MCF 10A (cell line): ENCODE results near the gene DPYD. TPM values are rescaled to one million over a fixed set of nuclear protein-coding genes. Genes with fewer than 3 reads are reported as not detected.

Experiments
- BruUV-seq: library from RNA; stranded (reverse); fragments of 400-500 nt; replicated peaks from 2 replicates; lab custom pipeline; 2021; lab: Mats Ljungman, UMichigan
- CTCF ChIA-PET: fragments of 300-600 bp; sonication (Branson Sonifier 250); formaldehyde crosslinking; extraction: SDS; loops from one replicate; lab custom pipeline; 2021; ENCODE audit warnings: antibody characterized with exemption, inconsistent platforms; lab: Yijun Ruan, JAX
- POLR2A ChIA-PET: fragments of 300-600, 350-650 bp; sonication (Branson Sonifier 250); formaldehyde crosslinking; extraction: SDS; loops from one replicate; lab custom pipeline; 2020; ENCODE audit warnings: antibody characterized with exemption, inconsistent platforms; lab: Yijun Ruan, JAX
- DNase-seq: peaks from one replicate; pipeline ENCODE4 v3.0.0-alpha.2; 2018; ENCODE audit not compliant: unreplicated experiment
- H3K27ac Mint-ChIP-seq: one replicate; pipeline ENCODE4 v1.8.0; 2022; ENCODE audit warnings: mild to moderate bottlenecking, low read depth, mixed read lengths; ENCODE audit not compliant: unreplicated experiment
- H3K27me3 Mint-ChIP-seq: one replicate; pipeline ENCODE4 v1.8.0; 2022; ENCODE audit warnings: mixed read lengths; ENCODE audit not compliant: insufficient read depth, unreplicated experiment
- H3K36me3 Mint-ChIP-seq: one replicate; pipeline ENCODE4 v1.8.0; 2022; ENCODE audit warnings: mild to moderate bottlenecking, moderate library complexity, mixed read lengths; ENCODE audit not compliant: insufficient read depth, unreplicated experiment
- H3K4me1 Mint-ChIP-seq: one replicate; pipeline ENCODE4 v1.8.0; 2022; ENCODE audit warnings: mixed read lengths; ENCODE audit not compliant: insufficient read depth, unreplicated experiment
- H3K4me3 Mint-ChIP-seq: one replicate; pipeline ENCODE4 v1.8.0; 2022; ENCODE audit warnings: mild to moderate bottlenecking, moderate library complexity, mixed read lengths; ENCODE audit not compliant: unreplicated experiment
- H3K9me3 Mint-ChIP-seq: one replicate; pipeline ENCODE4 v1.8.0; 2022; ENCODE audit warnings: mixed read lengths; ENCODE audit not compliant: unreplicated experiment
- CTCF ChIP-seq: fragments of 200-600 bp; IDR thresholded peaks from one replicate; pipeline ENCODE4 v1.8.0; 2022; ENCODE audit warnings: antibody characterized with exemption, mild to moderate bottlenecking; ENCODE audit not compliant: unreplicated experiment
- intact Hi-C: fragments of 100-400 bp; cut with micrococcal nuclease; formaldehyde crosslinking; loops from 2 replicates; pipeline ENCODE4 v1.14.1; 2022
- total RNA-seq: library from RNA; stranded (reverse); gene quantifications from 2 replicates; pipeline ENCODE4 v1.2.3, GENCODE V29; 2022

The DPYD gene
- total RNA-seq, 1 experiment from 2014 or later, result 48.2 TPM

- intact Hi-C loops, result no loop called here
- Mint-ChIP-seq H3K36me3 (no peaks in the 10 kb centered on the region), H3K4me1 (no peaks in the 10 kb centered on the region), H3K27ac (no peak overlapping the region), H3K4me3 (no peak overlapping the region), H3K9me3 (no peaks in the 10 kb centered on the region), H3K27me3 (no peaks in the 10 kb centered on the region)
- BruUV-seq, result no TSS peak
- POLR2A ChIA-PET, result no interaction called here
- no peak for TF ChIP-seq CTCF
- CTCF ChIA-PET, result no interaction called here
- no peak for DNase-seq
Measured at GRCh38 chr1:97677702-97678101, 243.1 kb downstream of the DPYD start.

GRCh38 chr1:97674517-97674916 is 246.3 kb downstream of the DPYD start:
- TF ChIP-seq CTCF, result no peak
- BruUV-seq, result no TSS peak
- Mint-ChIP-seq H3K9me3 (no peaks in the 10 kb centered on the region), H3K4me1 (no peaks in the 10 kb centered on the region), H3K4me3 (no peak overlapping the region), H3K27ac (no peak overlapping the region), H3K27me3 (no peaks in the 10 kb centered on the region), H3K36me3 (peaks cover 7% of the 10 kb centered on the region)
- DNase-seq, result no peak
- intact Hi-C loops, result no loop called here
- ChIA-PET POLR2A (no interaction called here), CTCF (no interaction called here)

- Mint-ChIP-seq H3K27me3 (no peaks in the 10 kb centered on the region), H3K4me3 (no peak overlapping the region), H3K9me3 (no peaks in the 10 kb centered on the region), H3K27ac (no peak overlapping the region), H3K36me3 (peaks cover 7% of the 10 kb centered on the region), H3K4me1 (no peaks in the 10 kb centered on the region)
- intact Hi-C loops, result loop anchor here (1.0 to 2.0 kb wide), 4 partner anchors 152 to 799 kb away; no protein-coding TSS in a partner anchor
- no TSS peak for BruUV-seq
- CTCF ChIA-PET, result interaction anchor here (0.9 kb wide), 1 partner anchor 151 kb away, joined by 3 read pairs; no protein-coding TSS in a partner anchor
- POLR2A ChIA-PET, result no interaction called here
- TF ChIP-seq CTCF, result peak; percentile 34
- peak; percentile 47 for DNase-seq
Measured at GRCh38 chr1:97668945-97669344, 251.9 kb downstream of the DPYD start.

DNA sequence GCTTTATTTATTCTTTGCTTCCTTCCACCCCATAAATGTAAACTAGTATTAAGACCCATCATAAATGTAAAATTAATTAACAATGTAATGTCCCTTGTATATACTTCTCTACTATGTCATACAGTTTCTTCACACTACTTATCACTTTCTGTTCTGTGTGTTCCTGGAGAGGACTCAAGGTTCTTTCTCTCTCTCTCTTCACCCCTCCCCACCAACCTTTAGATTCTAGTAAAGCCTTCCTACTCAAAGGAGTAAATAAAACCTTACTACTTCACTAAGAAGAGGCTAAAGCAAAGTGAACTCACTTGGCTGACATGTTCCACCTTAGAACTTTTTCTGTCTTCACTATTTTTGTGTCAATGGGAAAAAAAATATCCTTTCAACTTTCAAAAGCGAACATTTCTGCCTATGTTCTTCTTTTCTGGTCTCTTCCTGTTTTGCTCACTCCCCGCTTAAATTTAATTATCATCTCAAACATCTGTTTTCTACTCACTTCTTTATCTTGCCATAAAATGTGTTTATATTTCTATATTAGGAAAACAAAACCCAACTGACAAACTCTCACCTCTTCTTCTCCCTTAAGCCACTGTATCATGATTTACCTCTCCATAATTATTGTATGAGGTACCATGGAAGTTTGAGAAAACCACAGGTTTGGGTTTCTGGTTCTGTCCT is 260.3 kb downstream of the DPYD start:
- BruUV-seq, result no TSS peak
- no peak for TF ChIP-seq CTCF
- H3K9me3 Mint-ChIP-seq, result peaks cover 5% of the 10 kb centered on the region
- no peak for DNase-seq
- H3K4me1 Mint-ChIP-seq, result no peaks in the 10 kb centered on the region
- POLR2A ChIA-PET, result no interaction called here
- H3K4me3 Mint-ChIP-seq, result no peak overlapping the region
- intact Hi-C loops, result no loop called here
- H3K27ac Mint-ChIP-seq, result peak overlapping the region; percentile 38
- no peaks in the 10 kb centered on the region for H3K27me3 Mint-ChIP-seq
- CTCF ChIA-PET, result interaction anchor here (0.6 kb wide), 1 partner anchor 118 kb away, joined by 3 read pairs; no protein-coding TSS in a partner anchor
- H3K36me3 Mint-ChIP-seq, result peaks cover 11% of the 10 kb centered on the region
